Fibroblast of skin of left quadriceps (primary cell): Measurements from ENCODE around the gene CPNE6.

Experiments
- DNase-seq, 2 experiments: peaks; one replicate each; pipeline ENCODE4 v3.0.0-alpha.2; 2013; ENCODE audit warnings: low read depth in 2 of 2

CPNE6 gene

GRCh38 chr14:24054646-24055045, 16.7 kb upstream of the CPNE6 start:
- DNase-seq: no peak

- no peak for DNase-seq
Measured at GRCh38 chr14:24055971-24056799, 15.2 kb upstream of the CPNE6 start.

GRCh38 chr14:24056800-24057184, 14.6 kb upstream of the CPNE6 start:
- DNase-seq: no peak

GRCh38 chr14:24057271-24057670, 14.1 kb upstream of the CPNE6 start:
- DNase-seq: no peak

GRCh38 chr14:24057867-24058259, 13.5 kb upstream of the CPNE6 start:
- DNase-seq: no peak

- peak; percentile 40 to 46 for DNase-seq
Measured at GRCh38 chr14:24058260-24058950, 13.0 kb upstream of the CPNE6 start.

GRCh38 chr14:24058951-24059475, 12.3 kb upstream of the CPNE6 start:
- DNase-seq: no peak

GRCh38 chr14:24059841-24060388, 11.4 kb upstream of the CPNE6 start:
- DNase-seq: no peak

GRCh38 chr14:24060443-24060842, 10.9 kb upstream of the CPNE6 start:
- DNase-seq: no peak

GRCh38 chr14:24060984-24061913, 10.1 kb upstream of the CPNE6 start:
- no peak for DNase-seq

GRCh38 chr14:24062216-24062980, 9.0 kb upstream of the CPNE6 start:
- no peak for DNase-seq

GRCh38 chr14:24063263-24063836, 8.0 kb upstream of the CPNE6 start:
- DNase-seq: no peak

- DNase-seq: no peak
Measured at GRCh38 chr14:24064091-24064795, 7.1 kb upstream of the CPNE6 start.

GRCh38 chr14:24064856-24065255, 6.5 kb upstream of the CPNE6 start:
- DNase-seq: no peak

GRCh38 chr14:24065408-24065807, 6.0 kb upstream of the CPNE6 start:
- DNase-seq: no peak

- no peak for DNase-seq
Measured at GRCh38 chr14:24066496-24067132, 4.7 kb upstream of the CPNE6 start.

GRCh38 chr14:24067133-24068082, 4.0 kb upstream of the CPNE6 start:
- no peak for DNase-seq

GRCh38 chr14:24068711-24069410, 2.5 kb upstream of the CPNE6 start:
- no peak for DNase-seq
